A673 (cell line): ENCODE measurements around the gene KCNK15.

Source experiments
- EZH2 ChIP-seq: fragments of 200-600 bp; sonication (generic); IDR thresholded peaks from 2 replicates; pipeline ENCODE4 v1.6.1; 2017; ENCODE audit warnings: borderline replicate concordance, low read depth, mild to moderate bottlenecking, mixed read lengths, antibody characterized with exemption, low read length; ENCODE audit not compliant: poor library complexity, severe bottlenecking
- TF ChIP-seq, protein P1 (sequence below): fragments of 300-800, 200-600 bp; sonication (generic); conservative IDR thresholded peaks from 2 replicates; pipeline ENCODE4 v1.5.1; 2017; ENCODE audit warnings: low read depth, mild to moderate bottlenecking, antibody characterized with exemption, low read length, moderate library complexity, mixed read lengths

DNA sequence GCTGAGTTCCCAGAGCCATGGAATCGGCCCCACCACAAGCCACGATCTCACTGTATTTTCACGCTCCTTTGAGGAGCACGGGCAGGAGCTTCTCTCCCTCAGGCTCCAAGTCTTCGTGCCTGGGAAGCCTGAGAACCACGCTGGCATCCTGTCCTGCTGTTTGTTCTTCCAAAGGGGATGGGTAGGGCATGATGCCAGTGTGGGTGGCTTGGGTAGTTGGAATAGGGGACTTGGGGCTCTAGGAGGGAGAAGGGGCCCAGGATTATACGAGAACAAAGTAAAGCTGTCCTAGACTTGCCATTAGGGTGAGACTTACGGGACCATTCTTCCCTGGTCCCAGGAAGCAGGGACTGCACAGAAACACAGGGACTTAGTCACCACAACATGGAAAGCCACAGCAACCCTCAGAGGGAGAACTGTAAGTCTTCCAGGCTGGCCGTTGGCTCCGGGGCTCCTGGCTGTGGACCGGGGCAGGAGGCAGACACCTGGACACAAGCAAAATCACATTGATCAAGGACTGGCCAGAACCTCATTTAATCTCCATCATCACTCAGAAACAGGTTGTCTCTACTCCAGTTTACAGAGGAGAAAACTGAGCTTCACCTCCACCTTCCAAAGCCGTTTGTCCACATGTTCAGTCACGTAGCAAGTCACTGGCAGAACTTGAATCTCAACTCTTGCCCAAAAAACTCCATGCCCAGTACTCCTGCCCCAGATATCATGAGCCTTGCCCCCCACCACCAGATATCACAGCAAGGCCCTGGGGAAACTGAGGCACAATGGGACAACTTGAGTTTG lies 29.2 kb upstream of the KCNK15 start:
- TF ChIP-seq EZH2: no peak
- TF ChIP-seq, protein P1, sequence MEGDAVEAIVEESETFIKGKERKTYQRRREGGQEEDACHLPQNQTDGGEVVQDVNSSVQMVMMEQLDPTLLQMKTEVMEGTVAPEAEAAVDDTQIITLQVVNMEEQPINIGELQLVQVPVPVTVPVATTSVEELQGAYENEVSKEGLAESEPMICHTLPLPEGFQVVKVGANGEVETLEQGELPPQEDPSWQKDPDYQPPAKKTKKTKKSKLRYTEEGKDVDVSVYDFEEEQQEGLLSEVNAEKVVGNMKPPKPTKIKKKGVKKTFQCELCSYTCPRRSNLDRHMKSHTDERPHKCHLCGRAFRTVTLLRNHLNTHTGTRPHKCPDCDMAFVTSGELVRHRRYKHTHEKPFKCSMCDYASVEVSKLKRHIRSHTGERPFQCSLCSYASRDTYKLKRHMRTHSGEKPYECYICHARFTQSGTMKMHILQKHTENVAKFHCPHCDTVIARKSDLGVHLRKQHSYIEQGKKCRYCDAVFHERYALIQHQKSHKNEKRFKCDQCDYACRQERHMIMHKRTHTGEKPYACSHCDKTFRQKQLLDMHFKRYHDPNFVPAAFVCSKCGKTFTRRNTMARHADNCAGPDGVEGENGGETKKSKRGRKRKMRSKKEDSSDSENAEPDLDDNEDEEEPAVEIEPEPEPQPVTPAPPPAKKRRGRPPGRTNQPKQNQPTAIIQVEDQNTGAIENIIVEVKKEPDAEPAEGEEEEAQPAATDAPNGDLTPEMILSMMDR: no peak
